ENCODE data around the gene OR1J4. TPM values are rescaled to one million over a fixed set of nuclear protein-coding genes. Genes with fewer than 3 reads are reported as not detected.

The OR1J4 gene
- total RNA-seq, 1 donor from 2014 or later = not detected

- TF ChIP-seq CTCF (IDR thresholded peaks at IDR 0.05; ENCODE audit: borderline replicate concordance) = no peak
- Histone ChIP-seq H3K4me3 (no peak overlapping the region), H3K9me3 (replicated peaks) (peaks cover 16% of the 10 kb centered on the region), H3K36me3 (no peaks in the 10 kb centered on the region), H3K4me1 (no peaks in the 10 kb centered on the region), H3K27ac (replicated peaks) (no peak overlapping the region), H3K27me3 (ENCODE audit: low read depth) (peaks cover 4% of the 10 kb centered on the region)
- intact Hi-C loops (cut with micrococcal nuclease) = no loop called here
- no peak for DNase-seq
Measured at GRCh38 chr9:122567901-122568300, 49.0 kb downstream of the OR1J4 start.

Other genes with a start within 250 kb of the OR1J4 start
- 6.7 TPM for gene PTGS1, start 148.1 kb upstream of the OR1J4 start, total RNA-seq
- gene OR1J1, start 41.2 kb upstream of the OR1J4 start, total RNA-seq = not detected
- gene OR1J2, start 8.3 kb upstream of the OR1J4 start, total RNA-seq = not detected
- gene OR1N1, start 8.2 kb downstream of the OR1J4 start, total RNA-seq = not detected
- not detected for gene OR1N2, start 34.0 kb downstream of the OR1J4 start, total RNA-seq
- not detected for gene OR1L8, start 64.2 kb downstream of the OR1J4 start, total RNA-seq
- not detected for gene OR1Q1, start 95.6 kb downstream of the OR1J4 start, total RNA-seq
- not detected for gene OR1B1, start 138.5 kb downstream of the OR1J4 start, total RNA-seq
- not detected for gene OR1L1, start 142.6 kb downstream of the OR1J4 start, total RNA-seq
- not detected for gene OR1L3, start 156.0 kb downstream of the OR1J4 start, total RNA-seq
- gene OR1L4, start 204.8 kb downstream of the OR1J4 start, total RNA-seq = not detected
- not detected for gene OR1L6, start 223.2 kb downstream of the OR1J4 start, total RNA-seq

All from left ventricle myocardium inferior (tissue), 1 donor.